ENCODE results near the gene FRG2B.
"Not testable (repeated sequence)": the region's sequence is repeated elsewhere in the genome, so short reads cannot be mapped to it uniquely, and the experiment has no call there.

FRG2B gene

GRCh38 chr10:133626695-133627094 lies at the start of gene FRG2B:
TSS of gene FRG2B (minus strand) at chr10:133626795. CDS start at chr10:133626742, 53 bp downstream.
- DNase-seq (ENCODE audit: low read depth in 2 of 2, low spot score in 1 of 2): not testable (repeated sequence)

GRCh38 chr10:133667446-133667845 lies 40.9 kb upstream of the FRG2B start:
- not testable (repeated sequence) for DNase-seq (ENCODE audit: low read depth in 2 of 2, low spot score in 1 of 2)

- DNase-seq (ENCODE audit: low read depth in 2 of 2, low spot score in 1 of 2): not testable (repeated sequence)
Observed at GRCh38 chr10:133663544-133664160, 37.1 kb upstream of the FRG2B start.

- not testable (repeated sequence) for DNase-seq (ENCODE audit: low read depth in 2 of 2, low spot score in 1 of 2)
Observed at GRCh38 chr10:133661122-133661521, 34.5 kb upstream of the FRG2B start.

- not testable (repeated sequence) for DNase-seq (ENCODE audit: low read depth in 2 of 2, low spot score in 1 of 2)
Observed at GRCh38 chr10:133660516-133660915, 33.9 kb upstream of the FRG2B start.

GRCh38 chr10:133657276-133657675 lies 30.7 kb upstream of the FRG2B start:
- DNase-seq (ENCODE audit: low read depth in 2 of 2, low spot score in 1 of 2): not testable (repeated sequence)

GRCh38 chr10:133648872-133649455 lies 22.4 kb upstream of the FRG2B start:
- not testable (repeated sequence) for DNase-seq (ENCODE audit: low read depth in 2 of 2, low spot score in 1 of 2)

GRCh38 chr10:133647075-133647748 lies 20.6 kb upstream of the FRG2B start:
- not testable (repeated sequence) for DNase-seq (ENCODE audit: low read depth in 2 of 2, low spot score in 1 of 2)

GRCh38 chr10:133637846-133638235 lies 11.2 kb upstream of the FRG2B start:
- DNase-seq (ENCODE audit: low read depth in 2 of 2, low spot score in 1 of 2): not testable (repeated sequence)

- not testable (repeated sequence) for DNase-seq (ENCODE audit: low read depth in 2 of 2, low spot score in 1 of 2)
Observed at GRCh38 chr10:133637202-133637845, 10.7 kb upstream of the FRG2B start.

GRCh38 chr10:133630723-133631249 lies 4.2 kb upstream of the FRG2B start:
- not testable (repeated sequence) for DNase-seq (ENCODE audit: low read depth in 2 of 2, low spot score in 1 of 2)

- not testable (repeated sequence) for DNase-seq (ENCODE audit: low read depth in 2 of 2, low spot score in 1 of 2)
Observed at GRCh38 chr10:133622544-133622943, 4.1 kb downstream of the FRG2B start.

- no peak for DNase-seq (ENCODE audit: low read depth in 2 of 2, low spot score in 1 of 2)
Observed at GRCh38 chr10:133618851-133619250, 7.7 kb downstream of the FRG2B start.

- DNase-seq (ENCODE audit: low read depth in 2 of 2, low spot score in 1 of 2): no peak
Observed at GRCh38 chr10:133617196-133617595, 9.4 kb downstream of the FRG2B start.

- DNase-seq (ENCODE audit: low read depth in 2 of 2, low spot score in 1 of 2): no peak
Observed at GRCh38 chr10:133616371-133617130, 10.0 kb downstream of the FRG2B start.

GRCh38 chr10:133614830-133615580 lies 11.6 kb downstream of the FRG2B start:
- no peak for DNase-seq (ENCODE audit: low read depth in 2 of 2, low spot score in 1 of 2)

- no peak for DNase-seq (ENCODE audit: low read depth in 2 of 2, low spot score in 1 of 2)
Observed at GRCh38 chr10:133613699-133614098, 12.9 kb downstream of the FRG2B start.

- DNase-seq (ENCODE audit: low read depth in 2 of 2, low spot score in 1 of 2): no peak
Observed at GRCh38 chr10:133611079-133611478, 15.5 kb downstream of the FRG2B start.

GRCh38 chr10:133608855-133609254 lies 17.7 kb downstream of the FRG2B start:
- DNase-seq (ENCODE audit: low read depth in 2 of 2, low spot score in 1 of 2): no peak

- DNase-seq (ENCODE audit: low read depth in 2 of 2, low spot score in 1 of 2): not testable (repeated sequence)
Observed at GRCh38 chr10:133603434-133603833, 23.2 kb downstream of the FRG2B start.

Data from stimulated activated CD8-positive, alpha-beta memory T cell treated with anti-CD3 and anti-CD28 coated beads, Interleukin-4, amount 100 ng/mL, for 1 hour (primary cell).